ENCODE measurements around the gene CREG2.
"Not testable (repeated sequence)": the region's sequence is repeated elsewhere in the genome, so short reads cannot be mapped to it uniquely, and the experiment has no call there.

Gene CREG2

GRCh38 chr2:101340141-101340551 lies 47.2 kb downstream of the CREG2 start:
- no peak for DNase-seq

- DNase-seq, result no peak
These were observed 47.9 kb downstream of the CREG2 start for GRCh38 chr2:101339266-101339880.

- no peak for DNase-seq
These were observed 49.4 kb downstream of the CREG2 start for GRCh38 chr2:101337877-101338276.

- no peak for DNase-seq
These were observed 54.2 kb downstream of the CREG2 start for GRCh38 chr2:101332885-101333766.

GRCh38 chr2:101331202-101331601 lies 56.1 kb downstream of the CREG2 start:
- DNase-seq, result no peak

- DNase-seq, result peak; percentile 57
These were observed 56.9 kb downstream of the CREG2 start for GRCh38 chr2:101330253-101330933.

- no peak for DNase-seq
These were observed 58.3 kb downstream of the CREG2 start for GRCh38 chr2:101329026-101329425.

GRCh38 chr2:101328474-101329007 lies 58.8 kb downstream of the CREG2 start:
- no peak for DNase-seq

- no peak for DNase-seq
These were observed 59.4 kb downstream of the CREG2 start for GRCh38 chr2:101327863-101328394.

GRCh38 chr2:101325425-101325824 lies 61.9 kb downstream of the CREG2 start:
- no peak for DNase-seq

- DNase-seq, result not testable (repeated sequence)
These were observed 70.7 kb downstream of the CREG2 start for GRCh38 chr2:101316568-101316967.

- no peak for DNase-seq
These were observed 75.6 kb downstream of the CREG2 start for GRCh38 chr2:101311696-101312017.

GRCh38 chr2:101310834-101311695 lies 76.2 kb downstream of the CREG2 start:
- DNase-seq, result no peak

- DNase-seq, result no peak
These were observed 77.0 kb downstream of the CREG2 start for GRCh38 chr2:101310090-101310833.

GRCh38 chr2:101308432-101309210 lies 78.7 kb downstream of the CREG2 start, which contains the start of gene RNF149:
Gene RNF149 (minus strand): TSS chr2:101308701. CDS start chr2:101308588, 113 bp downstream.
- peak; percentile 95 for DNase-seq

- DNase-seq, result peak; percentile 55
These were observed 79.3 kb downstream of the CREG2 start for GRCh38 chr2:101307950-101308431.

GRCh38 chr2:101307503-101307902 lies 79.8 kb downstream of the CREG2 start:
- DNase-seq, result peak; percentile 63

GRCh38 chr2:101306410-101306809 lies 80.9 kb downstream of the CREG2 start:
- no peak for DNase-seq

- no peak for DNase-seq
These were observed 81.7 kb downstream of the CREG2 start for GRCh38 chr2:101305492-101306078.

GRCh38 chr2:101305035-101305434 lies 82.3 kb downstream of the CREG2 start:
- no peak for DNase-seq

Measured in stimulated activated CD8-positive, alpha-beta memory T cell treated with anti-CD3 and anti-CD28 coated beads, Interleukin-4, amount 100 ng/mL, for 48 hours (primary cell).